ENCODE data around the gene RALGPS1.

RALGPS1 gene

GRCh38 chr9:126956917-126957686 is 42.5 kb downstream of the RALGPS1 start:
- TF ChIP-seq ZFX (IDR thresholded peaks at IDR 0.05) (no peak), CTCF (conservative IDR thresholded peaks at IDR 0.05) (no peak)
- no peak overlapping the region for H3K27ac ChIP-seq

- H3K27ac ChIP-seq = no peak overlapping the region
- TF ChIP-seq ZFX (IDR thresholded peaks at IDR 0.05) (no peak), CTCF (conservative IDR thresholded peaks at IDR 0.05) (no peak)
Observed at GRCh38 chr9:126957687-126958053, 43.1 kb downstream of the RALGPS1 start.

- no peak for TF ChIP-seq CTCF (conservative IDR thresholded peaks at IDR 0.05)
- no peak for TF ChIP-seq ZFX (IDR thresholded peaks at IDR 0.05)
- no peak overlapping the region for H3K27ac ChIP-seq
Observed at GRCh38 chr9:126959336-126959735, 44.8 kb downstream of the RALGPS1 start.

- TF ChIP-seq CTCF (conservative IDR thresholded peaks at IDR 0.05) (no peak), ZFX (IDR thresholded peaks at IDR 0.05) (no peak)
- H3K27ac ChIP-seq = no peak overlapping the region
Observed at GRCh38 chr9:126959917-126960316, 45.3 kb downstream of the RALGPS1 start.

- H3K27ac ChIP-seq = no peak overlapping the region
- TF ChIP-seq ZFX (IDR thresholded peaks at IDR 0.05) (no peak), CTCF (conservative IDR thresholded peaks at IDR 0.05) (no peak)
Observed at GRCh38 chr9:126962336-126962735, 47.8 kb downstream of the RALGPS1 start.

- H3K27ac ChIP-seq = no peak overlapping the region
Observed at GRCh38 chr9:126965077-126965476, 50.5 kb downstream of the RALGPS1 start.

More at GRCh38 chr9:126965077-126965476, 50.5 kb downstream of the RALGPS1 start:
- TF ChIP-seq ZFX (IDR thresholded peaks at IDR 0.05) = no peak
- TF ChIP-seq CTCF (conservative IDR thresholded peaks at IDR 0.05) = no peak
